GM21515 (cell line): Measurements from ENCODE around the gene C12orf75.

Source experiments
- ATAC-seq: cut with Tn5 transposase; IDR thresholded peaks from one replicate; pipeline ENCODE4 v1.9.1; 2021; ENCODE audit not compliant: unreplicated experiment

The C12orf75 gene

DNA sequence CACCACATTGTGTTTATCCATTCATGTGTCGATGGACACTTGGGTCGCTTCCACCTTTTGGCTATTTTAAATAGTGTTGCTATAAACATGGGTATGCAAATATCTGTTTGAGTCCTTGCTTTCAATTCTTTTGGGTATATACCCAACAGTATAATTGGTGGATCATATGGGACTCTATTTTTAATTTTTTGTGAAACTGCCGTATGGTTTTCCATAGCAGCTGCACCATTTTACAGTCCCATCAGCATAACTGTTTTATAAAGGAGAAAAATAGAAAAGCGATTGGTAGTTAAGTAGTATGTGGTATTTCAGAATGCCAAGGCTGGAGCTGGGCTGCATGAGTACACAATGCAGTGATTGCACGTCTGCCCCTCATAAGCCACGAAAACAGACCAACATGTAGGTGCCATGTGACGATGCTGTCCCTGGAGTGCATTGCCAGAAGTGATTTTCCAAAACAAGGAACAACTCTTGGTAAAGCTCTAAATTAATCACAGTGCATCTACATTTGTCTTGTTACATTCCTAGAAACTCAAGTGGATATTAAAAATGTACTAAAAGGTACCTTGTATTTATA is 83.5 kb downstream of the C12orf75 start:
- no peak for ATAC-seq

DNA sequence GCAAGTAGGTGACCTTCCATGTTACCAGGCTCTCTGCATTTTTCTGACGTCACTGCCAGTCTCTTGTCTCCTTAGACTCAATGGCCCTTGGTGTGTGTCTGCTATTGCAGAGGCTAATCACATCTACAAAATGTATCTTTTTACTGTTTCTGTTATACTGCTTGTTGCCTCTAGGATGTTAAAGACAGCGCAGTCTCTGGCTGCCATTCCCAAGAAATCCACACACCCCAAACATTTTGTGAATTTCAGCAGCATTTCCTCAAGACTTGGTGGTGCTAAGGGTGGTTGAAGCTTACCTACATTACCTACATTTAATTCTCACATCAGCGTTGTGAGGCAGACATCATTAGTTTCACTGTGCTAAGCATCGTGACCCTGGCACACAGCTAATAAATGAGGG is 87.2 kb downstream of the C12orf75 start:
- no peak for ATAC-seq

DNA sequence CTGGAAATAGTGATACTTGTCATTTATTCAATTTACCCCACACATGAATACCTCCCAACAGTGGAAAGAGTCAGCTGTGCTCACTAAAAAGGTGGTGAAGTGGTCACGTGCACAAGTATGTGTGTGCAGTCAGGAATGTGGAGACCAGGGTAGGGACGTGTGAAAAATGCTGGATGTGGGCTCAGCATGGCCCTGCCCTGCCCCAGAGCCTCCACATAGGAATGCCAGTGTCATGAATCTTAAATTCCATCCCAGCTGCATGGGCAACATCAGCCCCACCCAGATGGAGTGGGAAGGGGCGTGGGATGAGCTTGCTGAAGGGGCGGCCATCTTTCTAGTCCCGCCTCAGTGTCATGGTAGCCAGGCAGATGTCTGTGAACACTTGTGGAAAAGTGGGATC is 87.7 kb downstream of the C12orf75 start:
- ATAC-seq = no peak

DNA sequence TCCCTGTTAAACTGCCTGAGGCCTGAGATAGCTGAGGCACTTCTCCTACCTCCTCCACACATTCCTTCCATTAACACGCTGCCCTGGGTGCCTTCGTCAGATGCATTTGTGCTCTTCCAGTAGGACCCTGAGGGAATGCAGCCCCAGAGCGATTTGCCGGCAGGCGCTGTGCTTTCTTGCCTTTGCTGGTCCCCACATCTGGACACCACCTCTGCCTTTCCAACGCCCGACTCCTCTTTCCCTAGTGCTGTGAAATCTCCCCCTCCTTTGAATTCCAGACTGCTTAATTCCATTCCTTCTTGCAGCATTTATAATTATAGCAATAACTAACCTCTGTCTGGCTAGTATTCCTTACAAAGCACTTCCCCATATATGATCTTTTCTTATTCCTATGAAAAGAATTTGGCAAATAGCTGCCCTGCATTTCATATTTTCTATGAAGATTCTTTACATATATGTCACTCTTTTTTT is 88.4 kb downstream of the C12orf75 start:
- no peak for ATAC-seq

DNA sequence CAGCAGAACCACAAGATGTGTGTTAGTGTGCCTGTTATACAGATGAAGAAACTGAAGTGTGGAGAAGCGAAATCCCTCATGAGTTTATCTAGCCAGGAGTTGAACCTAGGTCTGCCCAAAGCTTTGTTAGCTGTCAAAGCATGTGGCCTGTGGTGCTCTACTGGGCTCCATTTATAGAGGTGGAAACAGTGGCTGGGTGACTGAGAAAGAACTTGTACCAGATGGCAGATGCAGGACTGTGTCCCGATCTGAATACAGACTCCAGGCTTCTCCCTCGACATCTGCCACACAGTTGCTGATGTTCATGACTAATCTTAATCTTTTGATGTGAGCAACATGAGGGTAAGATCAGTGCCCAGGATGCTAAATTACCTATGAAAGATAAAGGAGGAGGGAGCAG is 89.1 kb downstream of the C12orf75 start:
- no peak for ATAC-seq

DNA sequence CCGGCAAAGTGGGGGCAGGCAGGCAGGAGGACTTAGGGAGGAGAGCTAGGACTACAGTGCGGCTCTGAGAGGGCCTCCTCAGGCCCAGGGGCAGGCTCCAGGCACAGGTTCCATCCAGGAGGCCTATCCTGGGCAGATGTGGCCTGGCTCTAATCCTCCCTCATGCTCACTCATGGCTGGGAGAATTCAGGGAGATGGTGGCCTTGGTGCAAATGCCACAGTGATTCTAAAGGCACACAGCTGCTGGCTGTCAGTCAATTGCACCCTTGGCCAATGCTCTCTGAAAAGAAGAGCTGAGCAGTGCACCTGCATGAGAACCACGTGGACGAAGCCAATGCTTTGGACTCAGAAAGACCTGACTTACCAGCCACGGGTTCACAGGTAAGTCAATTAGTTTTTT is 89.6 kb downstream of the C12orf75 start:
- no peak for ATAC-seq

DNA sequence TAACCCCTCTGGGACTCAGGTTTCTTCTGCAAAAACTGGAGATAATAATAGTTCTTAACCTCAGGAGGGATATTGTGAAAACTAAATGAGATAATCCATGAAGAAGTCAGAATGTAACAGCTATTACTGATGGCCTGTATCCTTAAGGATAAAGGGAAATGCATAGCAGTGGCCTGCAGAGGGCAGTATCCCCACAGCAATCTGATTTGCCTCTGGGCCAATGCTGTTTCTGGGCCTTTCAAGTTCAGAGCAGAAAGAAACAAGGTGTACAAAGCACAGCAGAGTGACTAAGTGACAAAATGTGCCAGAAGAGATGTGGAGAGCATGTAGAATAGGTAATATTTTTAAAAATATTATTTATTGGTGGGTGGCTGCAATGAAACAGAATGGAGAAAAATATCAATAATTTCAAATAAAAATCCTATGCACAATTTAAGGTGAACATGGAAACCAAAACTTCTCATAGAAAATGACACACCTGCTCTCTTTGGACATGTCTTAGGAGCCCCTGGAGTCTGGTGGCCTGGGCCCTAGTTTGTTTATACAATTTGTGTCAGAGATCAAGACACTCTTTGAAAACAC is 90.3 kb downstream of the C12orf75 start:
- ATAC-seq = no peak
